ENCODE data around the gene NACAD. TPM values are rescaled to one million over a fixed set of nuclear protein-coding genes. Genes with fewer than 3 reads are reported as not detected.

The NACAD gene
- 1 to 10 TPM; 5.9 to 9.0 TPM for total RNA-seq

- Histone ChIP-seq H3K27me3 (no peaks in the 10 kb centered on the region), H3K9me3 (no peaks in the 10 kb centered on the region), H3K36me3 (no peaks in the 10 kb centered on the region), H3K27ac (peak within 1 kb of the TSS; percentile 64 to 76), H3K4me3 (peak within 1 kb of the TSS; percentile 68 to 70), H3K4me1 (peaks cover 0 to 17% of the 10 kb centered on the region in 2 donors)
- TF ChIP-seq CTCF (IDR thresholded peaks at IDR 0.05): no peak
- DNase-seq (ENCODE audit: low spot score): no peak
Observed at GRCh38 chr7:45088821-45089340, at the start of gene NACAD. TSS of gene NACAD (minus strand) at chr7:45088969. CDS start at chr7:45088894, 75 bp downstream.

GRCh38 chr7:45136106-45137060 is 47.6 kb upstream of the NACAD start:
- H3K4me1 ChIP-seq: no peaks in the 10 kb centered on the region
- H3K9me3 ChIP-seq: no peaks in the 10 kb centered on the region
- peak; percentile 78 to 88 for TF ChIP-seq CTCF (IDR thresholded peaks at IDR 0.05)
- no peak overlapping the region for H3K27ac ChIP-seq
- no peak for DNase-seq (ENCODE audit: low spot score)
- no peaks in the 10 kb centered on the region for H3K27me3 ChIP-seq
- no peaks in the 10 kb centered on the region for H3K36me3 ChIP-seq
- no peak overlapping the region for H3K4me3 ChIP-seq

GRCh38 chr7:45133877-45134276 is 45.1 kb upstream of the NACAD start:
- no peaks in the 10 kb centered on the region for H3K27me3 ChIP-seq
- DNase-seq (ENCODE audit: low spot score): no peak
- H3K4me3 ChIP-seq: no peak overlapping the region
- H3K9me3 ChIP-seq: no peaks in the 10 kb centered on the region
- no peak overlapping the region for H3K27ac ChIP-seq
- no peaks in the 10 kb centered on the region for H3K4me1 ChIP-seq
- no peak for TF ChIP-seq CTCF (IDR thresholded peaks at IDR 0.05)
- H3K36me3 ChIP-seq: no peaks in the 10 kb centered on the region

GRCh38 chr7:45133352-45133751 is 44.6 kb upstream of the NACAD start:
- Histone ChIP-seq H3K27me3 (no peaks in the 10 kb centered on the region), H3K9me3 (no peaks in the 10 kb centered on the region), H3K4me1 (no peaks in the 10 kb centered on the region), H3K4me3 (no peak overlapping the region), H3K27ac (no peak overlapping the region), H3K36me3 (no peaks in the 10 kb centered on the region)
- DNase-seq (ENCODE audit: low spot score): no peak
- no peak for TF ChIP-seq CTCF (IDR thresholded peaks at IDR 0.05)

- no peaks in the 10 kb centered on the region for H3K4me1 ChIP-seq
- no peaks in the 10 kb centered on the region for H3K36me3 ChIP-seq
- H3K27ac ChIP-seq: no peak overlapping the region
- TF ChIP-seq CTCF (IDR thresholded peaks at IDR 0.05): no peak
- no peak overlapping the region for H3K4me3 ChIP-seq
- no peaks in the 10 kb centered on the region for H3K9me3 ChIP-seq
- DNase-seq (ENCODE audit: low spot score): no peak
- H3K27me3 ChIP-seq: no peaks in the 10 kb centered on the region
Observed at GRCh38 chr7:45132708-45133320, 44.0 kb upstream of the NACAD start.

Measured in right atrium auricular region (tissue), 2 donors.